Measurements from ENCODE around the gene CYLD.

DNA sequence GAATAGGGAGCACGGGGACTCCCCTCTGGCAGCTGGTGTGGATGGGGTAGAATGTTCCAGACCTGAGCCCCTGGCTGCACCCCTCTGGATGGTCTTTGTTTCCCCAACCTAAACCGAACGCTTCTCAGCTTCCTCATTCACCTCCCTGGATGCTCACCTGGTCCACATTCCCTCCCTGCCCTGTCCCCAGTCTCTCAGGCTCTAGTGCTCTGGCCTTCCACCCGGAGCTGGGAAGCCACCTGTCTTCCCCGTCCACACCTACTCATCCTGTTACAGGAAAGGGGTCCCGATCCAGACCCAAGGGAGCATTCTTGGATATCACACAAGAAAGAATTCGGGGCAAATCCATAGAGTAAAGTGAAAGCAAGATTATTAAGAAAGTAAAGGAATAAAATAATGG lies 73.5 kb downstream of the CYLD start:
- TF ChIP-seq, protein P1, sequence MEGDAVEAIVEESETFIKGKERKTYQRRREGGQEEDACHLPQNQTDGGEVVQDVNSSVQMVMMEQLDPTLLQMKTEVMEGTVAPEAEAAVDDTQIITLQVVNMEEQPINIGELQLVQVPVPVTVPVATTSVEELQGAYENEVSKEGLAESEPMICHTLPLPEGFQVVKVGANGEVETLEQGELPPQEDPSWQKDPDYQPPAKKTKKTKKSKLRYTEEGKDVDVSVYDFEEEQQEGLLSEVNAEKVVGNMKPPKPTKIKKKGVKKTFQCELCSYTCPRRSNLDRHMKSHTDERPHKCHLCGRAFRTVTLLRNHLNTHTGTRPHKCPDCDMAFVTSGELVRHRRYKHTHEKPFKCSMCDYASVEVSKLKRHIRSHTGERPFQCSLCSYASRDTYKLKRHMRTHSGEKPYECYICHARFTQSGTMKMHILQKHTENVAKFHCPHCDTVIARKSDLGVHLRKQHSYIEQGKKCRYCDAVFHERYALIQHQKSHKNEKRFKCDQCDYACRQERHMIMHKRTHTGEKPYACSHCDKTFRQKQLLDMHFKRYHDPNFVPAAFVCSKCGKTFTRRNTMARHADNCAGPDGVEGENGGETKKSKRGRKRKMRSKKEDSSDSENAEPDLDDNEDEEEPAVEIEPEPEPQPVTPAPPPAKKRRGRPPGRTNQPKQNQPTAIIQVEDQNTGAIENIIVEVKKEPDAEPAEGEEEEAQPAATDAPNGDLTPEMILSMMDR (conservative IDR thresholded peaks at IDR 0.05; ENCODE audit: low read depth in 2 of 2) = no peak
- no peak for TF ChIP-seq POLR2AphosphoS5 (IDR thresholded peaks at IDR 0.05; ENCODE audit: low read depth)
- TF ChIP-seq EZH2 (IDR thresholded peaks at IDR 0.05; ENCODE audit: low read depth, unreplicated experiment) = no peak
- no peak for TF ChIP-seq STAT1 (IDR thresholded peaks at IDR 0.05; ENCODE audit: unreplicated experiment)
- TF ChIP-seq EZH2phosphoT487 (IDR thresholded peaks at IDR 0.05; ENCODE audit: unreplicated experiment) = no peak
- TF ChIP-seq, protein P2, sequence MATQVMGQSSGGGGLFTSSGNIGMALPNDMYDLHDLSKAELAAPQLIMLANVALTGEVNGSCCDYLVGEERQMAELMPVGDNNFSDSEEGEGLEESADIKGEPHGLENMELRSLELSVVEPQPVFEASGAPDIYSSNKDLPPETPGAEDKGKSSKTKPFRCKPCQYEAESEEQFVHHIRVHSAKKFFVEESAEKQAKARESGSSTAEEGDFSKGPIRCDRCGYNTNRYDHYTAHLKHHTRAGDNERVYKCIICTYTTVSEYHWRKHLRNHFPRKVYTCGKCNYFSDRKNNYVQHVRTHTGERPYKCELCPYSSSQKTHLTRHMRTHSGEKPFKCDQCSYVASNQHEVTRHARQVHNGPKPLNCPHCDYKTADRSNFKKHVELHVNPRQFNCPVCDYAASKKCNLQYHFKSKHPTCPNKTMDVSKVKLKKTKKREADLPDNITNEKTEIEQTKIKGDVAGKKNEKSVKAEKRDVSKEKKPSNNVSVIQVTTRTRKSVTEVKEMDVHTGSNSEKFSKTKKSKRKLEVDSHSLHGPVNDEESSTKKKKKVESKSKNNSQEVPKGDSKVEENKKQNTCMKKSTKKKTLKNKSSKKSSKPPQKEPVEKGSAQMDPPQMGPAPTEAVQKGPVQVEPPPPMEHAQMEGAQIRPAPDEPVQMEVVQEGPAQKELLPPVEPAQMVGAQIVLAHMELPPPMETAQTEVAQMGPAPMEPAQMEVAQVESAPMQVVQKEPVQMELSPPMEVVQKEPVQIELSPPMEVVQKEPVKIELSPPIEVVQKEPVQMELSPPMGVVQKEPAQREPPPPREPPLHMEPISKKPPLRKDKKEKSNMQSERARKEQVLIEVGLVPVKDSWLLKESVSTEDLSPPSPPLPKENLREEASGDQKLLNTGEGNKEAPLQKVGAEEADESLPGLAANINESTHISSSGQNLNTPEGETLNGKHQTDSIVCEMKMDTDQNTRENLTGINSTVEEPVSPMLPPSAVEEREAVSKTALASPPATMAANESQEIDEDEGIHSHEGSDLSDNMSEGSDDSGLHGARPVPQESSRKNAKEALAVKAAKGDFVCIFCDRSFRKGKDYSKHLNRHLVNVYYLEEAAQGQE (IDR thresholded peaks at IDR 0.05; ENCODE audit: unreplicated experiment) = no peak
- TF ChIP-seq JUNB (IDR thresholded peaks at IDR 0.05; ENCODE audit: unreplicated experiment) = no peak
- no peak for TF ChIP-seq CREB1 (CRISPR knock-in tag; IDR thresholded peaks at IDR 0.05; ENCODE audit: low read depth)
- no peak for TF ChIP-seq NANOG (IDR thresholded peaks at IDR 0.05; ENCODE audit: borderline replicate concordance)
- TF ChIP-seq, protein P3, sequence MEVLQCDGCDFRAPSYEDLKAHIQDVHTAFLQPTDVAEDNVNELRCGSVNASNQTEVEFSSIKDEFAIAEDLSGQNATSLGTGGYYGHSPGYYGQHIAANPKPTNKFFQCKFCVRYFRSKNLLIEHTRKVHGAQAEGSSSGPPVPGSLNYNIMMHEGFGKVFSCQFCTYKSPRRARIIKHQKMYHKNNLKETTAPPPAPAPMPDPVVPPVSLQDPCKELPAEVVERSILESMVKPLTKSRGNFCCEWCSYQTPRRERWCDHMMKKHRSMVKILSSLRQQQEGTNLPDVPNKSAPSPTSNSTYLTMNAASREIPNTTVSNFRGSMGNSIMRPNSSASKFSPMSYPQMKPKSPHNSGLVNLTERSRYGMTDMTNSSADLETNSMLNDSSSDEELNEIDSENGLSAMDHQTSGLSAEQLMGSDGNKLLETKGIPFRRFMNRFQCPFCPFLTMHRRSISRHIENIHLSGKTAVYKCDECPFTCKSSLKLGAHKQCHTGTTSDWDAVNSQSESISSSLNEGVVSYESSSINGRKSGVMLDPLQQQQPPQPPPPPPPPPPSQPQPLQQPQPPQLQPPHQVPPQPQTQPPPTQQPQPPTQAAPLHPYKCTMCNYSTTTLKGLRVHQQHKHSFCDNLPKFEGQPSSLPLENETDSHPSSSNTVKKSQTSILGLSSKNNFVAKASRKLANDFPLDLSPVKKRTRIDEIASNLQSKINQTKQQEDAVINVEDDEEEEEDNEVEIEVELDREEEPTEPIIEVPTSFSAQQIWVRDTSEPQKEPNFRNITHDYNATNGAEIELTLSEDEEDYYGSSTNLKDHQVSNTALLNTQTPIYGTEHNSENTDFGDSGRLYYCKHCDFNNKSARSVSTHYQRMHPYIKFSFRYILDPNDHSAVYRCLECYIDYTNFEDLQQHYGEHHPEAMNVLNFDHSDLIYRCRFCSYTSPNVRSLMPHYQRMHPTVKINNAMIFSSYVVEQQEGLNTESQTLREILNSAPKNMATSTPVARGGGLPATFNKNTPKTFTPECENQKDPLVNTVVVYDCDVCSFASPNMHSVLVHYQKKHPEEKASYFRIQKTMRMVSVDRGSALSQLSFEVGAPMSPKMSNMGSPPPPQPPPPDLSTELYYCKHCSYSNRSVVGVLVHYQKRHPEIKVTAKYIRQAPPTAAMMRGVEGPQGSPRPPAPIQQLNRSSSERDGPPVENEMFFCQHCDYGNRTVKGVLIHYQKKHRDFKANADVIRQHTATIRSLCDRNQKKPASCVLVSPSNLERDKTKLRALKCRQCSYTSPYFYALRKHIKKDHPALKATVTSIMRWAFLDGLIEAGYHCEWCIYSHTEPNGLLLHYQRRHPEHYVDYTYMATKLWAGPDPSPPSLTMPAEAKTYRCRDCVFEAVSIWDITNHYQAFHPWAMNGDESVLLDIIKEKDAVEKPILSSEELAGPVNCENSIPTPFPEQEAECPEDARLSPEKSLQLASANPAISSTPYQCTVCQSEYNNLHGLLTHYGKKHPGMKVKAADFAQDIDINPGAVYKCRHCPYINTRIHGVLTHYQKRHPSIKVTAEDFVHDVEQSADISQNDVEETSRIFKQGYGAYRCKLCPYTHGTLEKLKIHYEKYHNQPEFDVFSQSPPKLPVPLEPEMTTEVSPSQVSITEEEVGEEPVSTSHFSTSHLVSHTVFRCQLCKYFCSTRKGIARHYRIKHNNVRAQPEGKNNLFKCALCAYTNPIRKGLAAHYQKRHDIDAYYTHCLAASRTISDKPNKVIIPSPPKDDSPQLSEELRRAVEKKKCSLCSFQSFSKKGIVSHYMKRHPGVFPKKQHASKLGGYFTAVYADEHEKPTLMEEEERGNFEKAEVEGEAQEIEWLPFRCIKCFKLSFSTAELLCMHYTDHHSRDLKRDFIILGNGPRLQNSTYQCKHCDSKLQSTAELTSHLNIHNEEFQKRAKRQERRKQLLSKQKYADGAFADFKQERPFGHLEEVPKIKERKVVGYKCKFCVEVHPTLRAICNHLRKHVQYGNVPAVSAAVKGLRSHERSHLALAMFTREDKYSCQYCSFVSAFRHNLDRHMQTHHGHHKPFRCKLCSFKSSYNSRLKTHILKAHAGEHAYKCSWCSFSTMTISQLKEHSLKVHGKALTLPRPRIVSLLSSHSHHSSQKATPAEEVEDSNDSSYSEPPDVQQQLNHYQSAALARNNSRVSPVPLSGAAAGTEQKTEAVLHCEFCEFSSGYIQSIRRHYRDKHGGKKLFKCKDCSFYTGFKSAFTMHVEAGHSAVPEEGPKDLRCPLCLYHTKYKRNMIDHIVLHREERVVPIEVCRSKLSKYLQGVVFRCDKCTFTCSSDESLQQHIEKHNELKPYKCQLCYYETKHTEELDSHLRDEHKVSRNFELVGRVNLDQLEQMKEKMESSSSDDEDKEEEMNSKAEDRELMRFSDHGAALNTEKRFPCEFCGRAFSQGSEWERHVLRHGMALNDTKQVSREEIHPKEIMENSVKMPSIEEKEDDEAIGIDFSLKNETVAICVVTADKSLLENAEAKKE (CRISPR knock-in tag; IDR thresholded peaks at IDR 0.05) = no peak
- no peak for TF ChIP-seq ZNF114 (CRISPR knock-in tag; IDR thresholded peaks at IDR 0.05)
- TF ChIP-seq, protein P4, sequence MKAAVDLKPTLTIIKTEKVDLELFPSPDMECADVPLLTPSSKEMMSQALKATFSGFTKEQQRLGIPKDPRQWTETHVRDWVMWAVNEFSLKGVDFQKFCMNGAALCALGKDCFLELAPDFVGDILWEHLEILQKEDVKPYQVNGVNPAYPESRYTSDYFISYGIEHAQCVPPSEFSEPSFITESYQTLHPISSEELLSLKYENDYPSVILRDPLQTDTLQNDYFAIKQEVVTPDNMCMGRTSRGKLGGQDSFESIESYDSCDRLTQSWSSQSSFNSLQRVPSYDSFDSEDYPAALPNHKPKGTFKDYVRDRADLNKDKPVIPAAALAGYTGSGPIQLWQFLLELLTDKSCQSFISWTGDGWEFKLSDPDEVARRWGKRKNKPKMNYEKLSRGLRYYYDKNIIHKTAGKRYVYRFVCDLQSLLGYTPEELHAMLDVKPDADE (IDR thresholded peaks at IDR 0.05) = no peak
- no peak for TF ChIP-seq ZNF331 (CRISPR knock-in tag; IDR thresholded peaks at IDR 0.05; ENCODE audit: low read depth)

All from GM23338 (cell line).